ENCODE measurements around the gene STYXL1. TPM values are rescaled to one million over a fixed set of nuclear protein-coding genes. Genes with fewer than 3 reads are reported as not detected.

Gene STYXL1, protein sequence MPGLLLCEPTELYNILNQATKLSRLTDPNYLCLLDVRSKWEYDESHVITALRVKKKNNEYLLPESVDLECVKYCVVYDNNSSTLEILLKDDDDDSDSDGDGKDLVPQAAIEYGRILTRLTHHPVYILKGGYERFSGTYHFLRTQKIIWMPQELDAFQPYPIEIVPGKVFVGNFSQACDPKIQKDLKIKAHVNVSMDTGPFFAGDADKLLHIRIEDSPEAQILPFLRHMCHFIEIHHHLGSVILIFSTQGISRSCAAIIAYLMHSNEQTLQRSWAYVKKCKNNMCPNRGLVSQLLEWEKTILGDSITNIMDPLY
- 43.4 and 43.7 TPM in 2 replicates for total RNA-seq

DNA sequence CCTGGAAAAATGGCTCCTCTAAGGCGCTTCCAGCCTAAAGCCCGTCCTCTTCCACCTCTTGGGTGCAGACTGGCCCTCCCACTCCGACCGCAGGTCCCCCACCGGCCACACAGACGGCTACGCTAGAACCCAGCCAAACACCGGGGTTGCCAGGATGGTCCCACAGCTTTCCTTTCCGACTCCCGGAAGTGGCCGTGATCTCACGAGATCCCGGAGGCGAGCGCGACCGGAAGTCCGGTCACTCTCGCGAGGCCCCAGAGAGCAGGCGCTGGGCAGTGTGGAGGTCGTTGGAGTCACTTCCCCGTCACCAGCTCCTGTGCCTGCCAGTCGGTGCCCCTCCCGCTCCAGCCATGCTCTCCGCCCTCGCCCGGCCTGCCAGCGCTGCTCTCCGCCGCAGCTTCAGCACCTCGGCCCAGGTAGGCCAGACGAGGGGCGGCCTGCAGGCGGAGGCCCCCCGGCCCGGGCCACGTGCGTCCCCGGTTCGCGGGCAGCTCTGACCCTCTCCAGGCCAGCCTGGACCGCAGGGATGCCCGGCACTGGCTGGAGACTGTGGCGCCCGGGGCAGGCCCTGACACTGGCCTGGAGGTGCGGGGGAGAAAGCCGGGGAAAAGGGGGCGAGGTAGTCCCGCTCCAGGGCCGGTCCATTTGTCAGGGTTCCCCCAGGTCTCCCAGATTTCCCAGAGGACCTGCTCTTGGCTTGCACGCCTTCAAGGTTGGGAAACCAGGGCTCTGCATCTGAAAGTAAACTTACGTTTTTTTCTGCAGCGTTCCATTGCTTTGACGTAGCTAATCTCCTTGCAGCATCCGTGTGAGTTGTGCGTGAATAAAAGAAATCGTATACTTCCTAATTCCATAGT is at the start of gene STYXL1, which contains the start of gene MDH2:
STYXL1 (minus strand) TSS at position 190 of the 857 bp plus-strand sequence. CDS start 17,477 bp downstream, outside the sequence.
MDH2 (plus strand) TSS at position 296 of the 857 bp plus-strand sequence; CDS start at position 351, 55 bp downstream.

DNA sequence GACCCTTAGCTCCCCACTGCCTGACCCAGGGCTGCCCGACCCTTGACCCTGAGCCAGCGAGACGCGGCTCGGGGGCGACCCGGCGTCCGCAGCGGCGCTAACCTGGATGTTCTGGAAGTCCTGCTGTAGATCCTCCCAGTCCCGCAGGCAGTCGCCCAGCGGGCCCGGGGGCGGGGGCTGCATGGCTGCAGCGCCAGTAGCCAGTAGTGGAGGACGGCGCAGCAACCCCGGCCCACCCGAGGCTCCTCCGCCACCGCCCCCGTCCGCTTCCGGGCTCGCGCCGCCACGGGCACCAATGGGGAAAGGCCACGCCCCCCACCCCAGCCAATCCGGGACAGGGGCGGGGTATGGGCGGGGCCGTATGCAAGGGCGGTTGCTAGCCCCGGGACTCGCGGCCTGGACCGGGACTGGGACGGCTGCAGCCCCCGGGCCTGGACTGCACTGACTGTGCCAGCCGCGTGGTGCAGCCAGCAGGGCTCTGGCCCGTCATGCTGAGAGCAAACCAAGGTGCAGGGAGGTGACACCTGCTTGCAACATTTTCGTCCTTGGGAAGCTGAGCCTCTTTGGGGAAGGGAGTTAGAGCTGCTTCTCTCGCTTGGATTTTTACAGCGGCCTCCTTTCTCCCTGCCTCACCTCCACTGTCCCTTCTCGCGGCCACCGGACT is 53.3 kb downstream of the STYXL1 start, which contains the start of gene TMEM120A:
TMEM120A (minus strand) TSS at position 208 of the 664 bp plus-strand sequence; CDS start at position 183, 25 bp downstream.

Other genes starting within 250 kb of the STYXL1 start
- not detected in 2 replicates for gene CCL24, start 234.2 kb downstream of the STYXL1 start, total RNA-seq
- gene RHBDD2, start 169.0 kb downstream of the STYXL1 start, total RNA-seq, result 16.3 and 19.4 TPM in 2 replicates
- 42.5 and 46.4 TPM in 2 replicates for gene POR, start 132.8 kb downstream of the STYXL1 start, total RNA-seq
- gene TMEM120A, start 53.4 kb downstream of the STYXL1 start, total RNA-seq, result 12.8 and 16.3 TPM in 2 replicates
- 28.5 and 50.6 TPM in 2 replicates for gene MDH2, start 106 bp upstream of the STYXL1 start, total RNA-seq
- 0.30 TPM in 1 of 2 replicates, not detected in the other for gene SRRM3, start 153.9 kb upstream of the STYXL1 start, total RNA-seq

Data from smooth muscle cell of the umbilical artery (primary cell).